Dermis microvascular lymphatic vessel endothelial cell (primary cell): ENCODE data around the gene NFATC4. TPM values are rescaled to one million over a fixed set of nuclear protein-coding genes. Genes with fewer than 3 reads are reported as not detected.

Experiments used
- DNase-seq, 2 donors: peaks; one replicate each; pipeline versions ENCODE4 v3.0.0 to v3.0.0-alpha.2; 2010; ENCODE audit warnings: low read depth in 2 of 2
- total RNA-seq: library from RNA; depleted of rRNA; stranded (reverse); fragments of >200 nt; gene quantifications from 2 replicates; pipeline ENCODE4 v1.2.1, GENCODE V29; 2014

NFATC4 gene
- total RNA-seq, 1 donor from 2014 or later = 1.0 TPM

DNA sequence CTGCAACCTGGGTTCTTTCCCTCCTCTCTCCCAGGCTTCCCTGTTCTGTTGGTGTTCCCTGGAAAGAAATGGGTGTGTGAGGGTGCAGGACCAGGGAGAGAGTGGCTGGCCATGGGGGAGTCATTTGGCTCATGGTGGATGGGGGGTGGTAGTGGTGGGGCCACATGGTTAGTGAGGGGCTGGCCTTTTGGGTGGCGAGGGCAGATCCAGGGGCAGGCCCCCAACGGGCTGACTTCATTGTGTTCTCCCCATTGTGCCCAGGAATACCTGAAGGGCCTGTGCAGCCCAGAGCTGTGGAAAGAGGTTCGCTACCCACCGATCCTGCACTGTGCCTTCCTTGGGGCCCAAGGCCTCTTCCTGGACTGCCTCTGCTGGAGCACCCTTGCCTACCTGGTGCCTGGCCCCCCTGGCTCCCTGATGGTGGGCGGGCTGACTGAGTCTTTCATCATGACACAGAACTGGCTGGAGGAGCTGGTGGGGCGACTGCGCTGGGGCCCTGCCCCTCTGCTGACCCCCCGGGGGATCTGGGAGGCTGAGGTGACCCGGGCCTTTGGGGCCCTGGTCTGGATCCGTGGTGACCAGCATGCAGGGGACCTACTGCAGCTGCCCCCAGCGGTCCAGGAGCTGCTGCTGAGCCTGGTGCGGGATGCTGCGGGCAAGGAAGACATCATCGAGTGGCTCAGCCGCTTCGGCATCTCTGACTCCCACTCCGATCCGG is 39.8 kb downstream of the NFATC4 start:
- DNase-seq = no peak

GRCh38 chr14:24408764-24409163 is 40.8 kb downstream of the NFATC4 start:
- no peak for DNase-seq

GRCh38 chr14:24409192-24409591 is 41.2 kb downstream of the NFATC4 start:
- DNase-seq = no peak

GRCh38 chr14:24409956-24410355 is 42.0 kb downstream of the NFATC4 start:
- DNase-seq = no peak

DNA sequence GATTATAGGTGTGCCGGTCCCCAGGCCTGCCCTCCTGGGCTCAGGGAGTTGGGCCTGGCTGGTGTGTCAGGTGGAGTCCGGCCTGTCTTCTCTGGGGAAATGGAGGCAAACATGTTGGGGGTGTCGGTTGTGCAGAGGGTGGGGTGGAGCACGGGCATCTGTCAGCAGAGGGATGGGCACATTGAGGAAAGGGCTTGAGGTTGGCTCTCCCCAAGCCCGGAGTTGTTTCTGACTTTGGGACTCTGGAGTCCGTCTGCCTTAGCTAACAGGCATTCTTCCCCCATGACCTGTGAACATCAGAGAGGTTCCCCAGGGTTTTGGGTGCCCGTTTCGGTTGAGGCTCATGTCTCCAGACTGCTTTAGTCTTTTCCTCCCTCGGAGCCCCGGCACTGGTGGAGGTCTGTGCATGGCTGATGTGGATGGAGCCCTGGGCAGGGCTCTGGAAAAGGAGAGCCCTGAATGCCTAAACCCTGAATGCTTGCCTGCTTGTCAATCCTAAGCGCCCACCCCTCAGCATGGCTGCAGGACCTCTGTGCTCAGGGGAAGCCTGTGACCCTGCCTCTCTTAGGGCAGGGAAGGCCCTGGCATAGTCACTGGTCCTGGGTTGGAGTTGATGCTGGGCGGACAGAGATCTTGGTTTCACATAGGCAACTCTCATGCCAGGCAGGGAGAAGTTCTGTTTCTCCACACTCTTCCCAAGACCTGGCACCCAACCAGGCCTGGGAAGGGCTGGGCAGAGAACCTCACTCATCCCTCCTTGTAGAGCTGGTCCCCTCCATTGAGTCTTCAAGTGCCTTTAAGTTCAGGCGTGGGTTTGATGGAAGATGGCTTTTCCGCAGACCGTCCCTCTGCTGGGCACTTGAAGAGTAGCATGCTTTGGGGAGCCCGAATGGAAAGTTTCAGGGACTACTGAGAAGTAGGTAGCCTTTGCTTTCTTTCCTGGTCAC is 43.7 kb downstream of the NFATC4 start:
- DNase-seq = peak in 1 of 2 donors; percentile 75

DNA sequence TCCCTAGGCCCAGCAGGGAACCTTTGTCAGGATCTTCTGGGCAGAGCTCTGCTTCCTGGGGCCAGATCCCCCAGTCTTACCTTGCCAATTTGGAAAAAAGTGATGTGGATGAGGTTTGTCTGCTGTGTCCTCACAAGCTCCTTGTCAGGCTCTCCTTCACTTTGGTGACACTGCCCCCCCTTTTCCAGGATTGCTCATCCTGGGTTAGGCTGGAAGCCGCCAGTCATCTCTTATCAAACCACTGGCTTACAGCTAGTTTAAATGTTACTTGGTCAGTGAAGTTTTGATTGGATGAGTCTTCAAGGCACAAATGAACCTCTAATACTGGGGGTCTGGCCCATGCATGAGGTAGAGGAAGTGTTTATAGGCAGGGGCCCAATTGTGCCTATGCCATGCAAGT is 46.1 kb downstream of the NFATC4 start:
- no peak for DNase-seq

DNA sequence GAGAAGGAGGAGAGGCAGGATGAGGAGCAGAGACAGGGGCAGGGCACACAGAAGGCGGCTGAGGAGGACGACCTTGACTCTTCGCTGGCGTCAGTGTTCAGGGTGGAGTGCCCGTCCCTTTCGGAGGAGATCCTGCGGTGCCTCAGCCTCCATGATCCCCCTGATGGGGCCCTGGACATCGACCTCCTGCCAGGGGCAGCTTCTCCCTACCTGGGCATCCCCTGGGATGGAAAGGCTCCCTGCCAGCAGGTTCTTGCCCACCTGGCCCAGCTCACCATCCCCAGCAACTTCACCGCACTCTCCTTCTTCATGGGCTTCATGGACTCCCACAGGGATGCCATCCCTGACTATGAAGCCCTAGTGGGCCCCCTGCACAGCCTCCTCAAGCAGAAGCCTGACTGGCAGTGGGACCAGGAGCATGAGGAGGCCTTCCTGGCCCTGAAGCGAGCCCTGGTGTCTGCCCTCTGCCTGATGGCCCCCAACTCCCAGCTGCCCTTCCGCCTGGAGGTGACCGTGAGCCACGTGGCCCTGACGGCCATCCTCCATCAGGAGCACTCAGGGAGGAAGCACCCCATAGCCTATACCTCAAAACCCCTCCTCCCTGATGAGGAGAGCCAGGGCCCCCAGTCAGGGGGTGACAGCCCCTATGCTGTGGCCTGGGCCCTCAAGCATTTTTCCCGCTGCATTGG is 46.9 kb downstream of the NFATC4 start:
- DNase-seq = no peak

GRCh38 chr14:24415421-24416253 is 47.7 kb downstream of the NFATC4 start:
- no peak for DNase-seq

DNA sequence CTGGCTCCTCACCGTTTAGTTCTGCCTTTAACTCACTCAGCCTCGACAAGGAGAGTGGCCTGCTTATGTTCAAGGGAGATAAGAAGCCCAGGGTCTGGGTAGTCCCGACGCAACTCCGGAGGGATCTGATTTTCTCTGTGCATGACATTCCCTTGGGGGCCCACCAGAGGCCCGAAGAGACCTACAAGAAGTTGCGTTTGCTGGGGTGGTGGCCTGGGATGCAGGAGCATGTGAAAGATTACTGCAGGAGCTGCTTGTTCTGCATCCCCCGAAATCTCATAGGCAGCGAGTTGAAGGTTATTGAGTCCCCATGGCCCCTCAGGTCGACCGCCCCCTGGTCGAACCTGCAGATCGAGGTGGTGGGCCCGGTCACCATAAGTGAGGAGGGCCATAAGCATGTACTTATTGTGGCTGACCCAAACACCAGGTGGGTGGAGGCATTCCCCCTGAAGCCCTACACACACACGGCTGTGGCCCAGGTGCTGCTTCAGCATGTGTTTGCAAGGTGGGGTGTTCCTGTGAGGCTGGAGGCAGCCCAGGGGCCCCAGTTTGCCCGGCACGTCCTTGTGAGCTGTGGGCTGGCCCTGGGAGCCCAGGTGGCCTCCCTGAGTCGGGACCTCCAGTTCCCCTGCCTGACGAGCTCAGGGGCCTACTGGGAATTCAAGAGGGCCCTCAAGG is 48.4 kb downstream of the NFATC4 start:
- no peak for DNase-seq

- no peak for DNase-seq
Observed at GRCh38 chr14:24416932-24417619, 49.1 kb downstream of the NFATC4 start.

- DNase-seq = no peak
Observed at GRCh38 chr14:24417832-24418491, 50.0 kb downstream of the NFATC4 start.

DNA sequence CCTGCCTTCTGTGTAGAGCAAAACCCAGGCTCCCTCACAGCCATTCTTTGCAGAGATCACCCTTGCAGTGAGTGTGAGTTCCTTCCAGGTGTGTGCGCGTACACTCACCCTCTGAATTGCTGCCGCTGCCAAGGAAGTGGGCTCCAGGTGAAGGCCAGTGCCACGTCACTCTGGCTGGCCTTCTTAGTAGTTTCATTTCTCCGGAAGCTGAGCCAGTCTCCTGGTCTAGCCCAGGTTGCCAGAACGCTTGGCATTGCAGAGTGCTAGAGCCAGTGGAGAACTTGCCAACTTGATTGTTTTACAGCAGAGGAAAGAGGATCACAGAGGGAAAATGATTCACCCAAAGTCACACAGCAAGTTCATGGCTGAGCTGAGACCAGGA is 50.5 kb downstream of the NFATC4 start:
- DNase-seq = peak in 1 of 2 donors; percentile 77

GRCh38 chr14:24422261-24422660 is 54.3 kb downstream of the NFATC4 start:
- no peak for DNase-seq

DNA sequence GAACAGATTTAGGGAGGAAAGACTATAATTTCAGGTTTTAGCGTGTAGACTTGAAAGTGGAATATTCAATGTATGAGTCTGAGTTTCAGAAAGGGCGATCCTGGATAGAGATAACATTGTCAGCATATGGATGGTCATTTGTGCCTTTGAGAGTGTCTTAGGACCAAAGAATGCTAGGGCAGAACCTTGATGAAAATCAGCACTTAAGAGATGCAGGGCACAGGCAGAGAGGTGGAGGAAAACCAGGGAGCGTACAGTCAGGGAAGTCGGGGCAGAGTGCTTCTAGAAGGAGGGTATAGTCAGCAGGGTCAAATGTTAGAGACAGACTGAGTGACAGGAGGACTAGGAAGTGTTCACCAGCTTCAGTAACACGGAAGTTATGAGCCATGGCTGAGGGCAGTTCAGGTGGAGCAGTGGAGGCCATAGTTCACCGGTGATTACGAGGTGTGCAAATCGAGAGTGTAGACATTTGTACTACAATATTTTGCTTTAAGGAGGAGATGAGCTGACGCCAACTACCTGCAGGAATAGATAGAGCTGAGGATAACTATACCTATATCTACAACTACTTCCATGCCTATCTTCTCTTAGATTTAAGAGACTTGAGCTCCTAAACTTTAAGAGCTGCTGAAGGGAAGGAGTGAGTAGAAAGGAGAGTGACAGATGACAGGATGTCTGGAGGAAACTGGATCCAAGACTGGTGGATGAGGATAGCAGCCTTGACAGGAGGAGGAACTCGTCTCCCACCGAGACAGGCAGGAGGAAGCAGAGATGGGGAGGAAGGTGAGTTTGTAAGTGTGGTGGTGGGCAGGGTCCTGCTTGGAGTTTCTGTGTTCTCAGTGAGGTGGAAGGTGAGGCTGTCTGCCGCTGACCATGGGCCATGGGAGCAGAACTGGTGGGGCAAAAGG is 55.0 kb downstream of the NFATC4 start:
- DNase-seq = no peak

DNA sequence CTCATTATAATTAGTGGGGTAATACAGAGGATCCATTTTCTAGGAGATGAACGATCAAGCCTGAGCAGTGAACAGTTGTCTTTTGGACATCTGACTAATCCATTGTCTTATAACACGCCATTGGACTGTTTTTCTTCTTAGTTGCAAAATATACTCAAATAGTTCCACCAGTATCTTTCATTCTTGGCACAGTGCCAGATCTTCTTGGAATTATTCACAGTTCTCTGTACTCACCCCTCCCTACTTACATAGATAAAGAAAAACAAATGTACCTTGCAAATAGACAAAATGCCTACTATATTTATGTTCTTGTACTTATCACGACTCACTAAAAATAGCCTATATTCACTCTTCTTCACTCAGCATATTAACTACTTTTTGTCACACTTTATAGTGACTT is 57.7 kb downstream of the NFATC4 start:
- DNase-seq = peak; percentile 37 to 88

DNA sequence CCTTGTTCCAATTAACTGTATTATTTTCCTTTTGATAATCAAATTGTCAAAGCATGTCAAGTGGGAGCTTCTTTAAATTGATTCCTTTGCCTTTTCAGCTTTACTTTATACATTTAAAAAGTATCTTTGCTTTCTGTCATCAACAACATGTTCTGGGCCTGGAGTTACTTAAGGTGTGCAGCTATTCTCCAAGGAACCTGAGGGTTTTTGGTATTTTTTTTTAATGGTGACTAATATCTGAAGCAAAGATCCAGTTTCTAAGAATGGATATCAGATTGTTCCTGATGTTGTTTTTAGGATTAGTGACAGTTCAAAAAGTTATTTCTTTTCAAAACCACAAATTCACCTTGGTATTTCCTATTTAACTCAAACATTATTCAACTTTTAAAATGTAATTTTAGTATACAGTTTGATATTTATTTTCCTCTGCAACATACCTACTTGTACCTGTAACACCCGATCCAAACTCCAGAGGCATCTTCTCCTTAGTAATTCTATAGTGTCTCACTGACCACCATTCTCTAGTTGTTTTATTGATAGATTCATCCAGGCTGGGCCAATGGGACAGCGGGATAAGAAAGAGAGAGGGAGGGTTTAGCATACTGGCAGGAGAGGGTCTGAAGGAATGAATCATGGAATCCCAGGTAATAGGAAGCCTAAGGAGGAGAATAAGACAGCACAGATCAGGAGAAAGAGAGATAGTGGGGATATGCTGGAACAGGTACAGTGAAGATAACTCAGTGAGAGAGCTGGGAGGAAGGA is 58.3 kb downstream of the NFATC4 start:
- DNase-seq = no peak

GRCh38 chr14:24426912-24427536 is 59.0 kb downstream of the NFATC4 start:
- no peak for DNase-seq
